Neural progenitor cell (in vitro differentiated cells): ENCODE measurements around the gene IRF1.

Experiments used
- CTCF ChIP-seq: fragments of 200-600 bp; sonication (generic); IDR thresholded peaks from 2 replicates; pipeline ENCODE4 v1.5.1; 2017; ENCODE audit warnings: antibody characterized with exemption, mild to moderate bottlenecking
- EZH2 ChIP-seq: fragments of 200-600 bp; sonication (generic); IDR thresholded peaks from 2 replicates; pipeline ENCODE4 v1.6.1; 2017; ENCODE audit warnings: antibody characterized with exemption, mild to moderate bottlenecking, moderate library complexity
- EZH2phosphoT487 ChIP-seq: fragments of 200-600 bp; sonication (generic); IDR thresholded peaks from 2 replicates; pipeline ENCODE4 v1.6.1; 2017; ENCODE audit warnings: antibody characterized with exemption

GRCh38 chr5:132473668-132474067 is 16.9 kb downstream of the IRF1 start:
- no peak for TF ChIP-seq CTCF
- no peak for TF ChIP-seq EZH2
- TF ChIP-seq EZH2phosphoT487: no peak
